ENCODE data around the gene TSHZ1.

TSHZ1 gene

GRCh38 chr18:75222407-75222806 is 11.8 kb downstream of the TSHZ1 start:
- no peak for DNase-seq (ENCODE audit: low read depth)

GRCh38 chr18:75223687-75224347 is 13.2 kb downstream of the TSHZ1 start:
- DNase-seq (ENCODE audit: low read depth): no peak

GRCh38 chr18:75226286-75226955 is 15.8 kb downstream of the TSHZ1 start:
- no peak for DNase-seq (ENCODE audit: low read depth)

- DNase-seq (ENCODE audit: low read depth): no peak
These were observed 16.3 kb downstream of the TSHZ1 start for GRCh38 chr18:75226956-75227316.

GRCh38 chr18:75227535-75228296 is 17.1 kb downstream of the TSHZ1 start:
- no peak for DNase-seq (ENCODE audit: low read depth)

- no peak for DNase-seq (ENCODE audit: low read depth)
These were observed 18.4 kb downstream of the TSHZ1 start for GRCh38 chr18:75228967-75229366.

- no peak for DNase-seq (ENCODE audit: low read depth)
These were observed 18.8 kb downstream of the TSHZ1 start for GRCh38 chr18:75229437-75229836.

- no peak for DNase-seq (ENCODE audit: low read depth)
These were observed 19.8 kb downstream of the TSHZ1 start for GRCh38 chr18:75230163-75231052.

GRCh38 chr18:75231053-75231406 is 20.4 kb downstream of the TSHZ1 start:
- DNase-seq (ENCODE audit: low read depth): no peak

GRCh38 chr18:75234901-75235300 is 24.3 kb downstream of the TSHZ1 start:
- DNase-seq (ENCODE audit: low read depth): no peak

GRCh38 chr18:75235896-75236295 is 25.3 kb downstream of the TSHZ1 start:
- DNase-seq (ENCODE audit: low read depth): no peak

GRCh38 chr18:75238100-75238499 is 27.5 kb downstream of the TSHZ1 start:
- DNase-seq (ENCODE audit: low read depth): no peak

GRCh38 chr18:75238786-75239185 is 28.2 kb downstream of the TSHZ1 start:
- no peak for DNase-seq (ENCODE audit: low read depth)

- DNase-seq (ENCODE audit: low read depth): no peak
These were observed 29.8 kb downstream of the TSHZ1 start for GRCh38 chr18:75240433-75240832.

GRCh38 chr18:75241705-75242104 is 31.1 kb downstream of the TSHZ1 start:
- DNase-seq (ENCODE audit: low read depth): no peak

GRCh38 chr18:75244351-75245313 is 34.0 kb downstream of the TSHZ1 start:
- no peak for DNase-seq (ENCODE audit: low read depth)

- DNase-seq (ENCODE audit: low read depth): no peak
These were observed 36.4 kb downstream of the TSHZ1 start for GRCh38 chr18:75246721-75247610.

GRCh38 chr18:75247611-75248421 is 37.2 kb downstream of the TSHZ1 start:
- no peak for DNase-seq (ENCODE audit: low read depth)

All from T-helper 22 cell (primary cell).